ENCODE measurements around the gene NUP42. TPM values are rescaled to one million over a fixed set of nuclear protein-coding genes. Genes with fewer than 3 reads are reported as not detected.

Gene NUP42
- total RNA-seq, 1 experiment from 2014 or later, result 66.8 TPM

DNA sequence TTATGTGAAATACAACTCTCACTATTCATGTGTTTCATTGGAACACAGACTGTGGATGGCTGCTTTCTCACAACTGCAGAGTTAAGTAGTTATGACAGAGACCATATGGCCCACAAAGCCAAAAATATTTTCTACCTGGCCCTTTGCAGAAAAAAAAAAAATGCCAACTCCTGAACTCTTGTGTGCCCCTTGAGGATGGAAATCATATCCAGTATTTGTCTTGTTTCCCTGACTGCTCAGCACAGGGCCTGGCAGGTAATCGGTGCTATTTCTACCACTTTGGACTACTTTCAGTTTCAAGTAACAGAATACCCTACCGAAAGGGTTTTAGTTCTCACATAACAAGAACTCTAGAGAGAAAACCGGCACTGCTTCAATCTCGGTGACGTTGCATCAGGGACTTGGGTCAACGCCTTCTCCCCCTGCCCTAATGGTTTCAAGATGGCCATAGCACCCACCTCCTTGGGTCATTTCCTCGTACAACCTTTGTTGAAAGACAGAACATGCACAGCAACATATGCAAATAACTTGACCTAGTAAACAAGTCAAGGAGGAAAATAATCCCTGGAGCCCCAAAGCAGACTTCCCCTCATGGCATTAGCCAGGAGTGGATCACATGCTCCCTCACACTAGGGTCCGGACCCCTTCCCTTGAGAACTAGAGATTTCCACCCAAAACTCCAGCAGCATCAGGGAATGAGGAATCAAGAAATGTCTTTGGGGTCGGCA, 52.9 kb downstream of the NUP42 start:
- no peak for DNase-seq (ENCODE audit: low spot score)

DNA sequence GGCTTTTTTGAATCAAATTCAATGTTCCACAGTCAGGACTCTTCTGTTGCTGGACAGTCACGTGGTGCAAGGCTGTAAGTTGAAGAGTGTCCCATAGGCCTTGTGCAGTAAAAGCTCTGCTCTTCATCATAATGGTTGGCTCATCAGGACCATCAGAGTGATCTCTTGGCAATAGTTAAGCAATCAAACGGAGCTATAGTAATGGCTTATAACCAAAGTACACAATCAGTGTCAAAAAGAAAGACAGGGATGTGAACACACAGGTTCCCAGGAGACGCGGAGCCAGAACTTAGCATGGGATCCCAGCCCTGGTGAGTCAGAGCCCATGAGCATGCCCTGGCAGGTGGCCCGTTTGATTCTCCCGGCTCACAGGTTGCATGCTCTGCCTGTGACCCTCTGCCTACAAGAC, 54.0 kb downstream of the NUP42 start:
- peak; percentile 74 for DNase-seq (ENCODE audit: low spot score)

DNA sequence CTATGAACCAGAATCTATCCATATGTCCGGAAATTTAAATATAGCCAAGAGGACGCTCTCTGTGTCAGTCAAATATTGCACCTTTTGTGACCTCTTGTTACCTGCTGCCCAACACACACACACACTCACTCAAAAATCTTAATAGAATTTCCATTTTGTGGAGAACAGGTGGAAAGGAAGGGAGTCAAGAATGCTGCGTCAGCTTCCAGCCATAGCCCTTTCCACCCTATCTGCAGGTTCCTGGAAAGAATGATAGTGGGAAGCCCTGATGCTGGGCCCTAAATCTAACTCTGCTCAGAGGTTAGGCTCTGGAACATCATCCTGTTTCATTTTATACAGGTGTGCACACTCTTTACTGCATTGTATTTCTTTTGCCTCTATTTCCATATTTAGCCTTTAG, 55.2 kb downstream of the NUP42 start:
- DNase-seq (ENCODE audit: low spot score), result no peak

DNA sequence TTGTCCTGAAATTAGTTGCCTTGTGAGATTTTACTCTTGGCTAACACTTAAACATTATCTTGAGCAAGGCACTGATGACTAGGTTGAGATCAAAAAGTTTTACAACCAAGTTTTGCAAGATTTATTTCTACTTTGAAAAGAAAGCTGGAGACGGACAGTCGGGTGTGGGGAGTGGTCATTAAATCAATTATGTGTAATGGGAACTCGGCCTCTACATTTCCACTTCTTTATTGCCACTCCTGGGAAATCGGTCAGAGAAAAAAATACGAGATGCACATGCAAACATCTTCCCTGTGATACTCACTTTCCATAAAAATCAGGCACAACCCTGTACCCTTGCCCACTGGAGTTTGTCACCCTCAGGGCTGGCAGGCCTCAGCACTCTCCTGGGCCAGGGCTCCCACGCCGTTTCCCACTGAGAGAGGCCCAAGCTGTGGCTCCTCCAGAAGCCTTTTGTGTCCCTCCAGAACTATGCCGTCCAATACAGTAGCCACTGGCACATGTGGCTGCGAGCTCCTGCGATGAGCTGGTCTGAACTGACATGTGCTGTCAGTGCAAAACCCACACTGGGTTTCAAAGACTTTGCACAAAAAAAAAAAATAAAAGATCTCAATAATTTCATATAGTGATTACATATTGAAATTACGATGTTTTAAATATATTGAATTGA, 57.3 kb downstream of the NUP42 start:
- no peak for DNase-seq (ENCODE audit: low spot score)

DNA sequence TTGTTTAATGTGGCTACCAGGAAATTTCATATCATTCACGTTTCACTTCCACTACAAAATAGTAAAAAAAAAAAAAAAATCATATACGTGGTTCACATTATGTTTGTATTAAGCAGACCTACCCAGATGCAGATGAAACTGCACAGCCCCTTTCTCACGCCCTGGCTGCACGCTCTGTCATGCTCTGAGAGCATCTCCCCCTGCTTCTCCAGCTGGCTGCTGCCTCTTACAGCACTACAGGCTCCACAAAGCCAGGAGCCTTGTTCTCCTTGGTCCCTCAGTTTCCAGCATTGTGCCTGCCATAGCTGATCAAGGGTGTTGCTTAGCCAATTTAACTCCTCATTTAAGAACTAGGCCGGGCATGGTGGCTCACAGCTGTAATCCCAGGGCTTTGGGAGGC, 57.9 kb downstream of the NUP42 start:
- no peak for DNase-seq (ENCODE audit: low spot score)

DNA sequence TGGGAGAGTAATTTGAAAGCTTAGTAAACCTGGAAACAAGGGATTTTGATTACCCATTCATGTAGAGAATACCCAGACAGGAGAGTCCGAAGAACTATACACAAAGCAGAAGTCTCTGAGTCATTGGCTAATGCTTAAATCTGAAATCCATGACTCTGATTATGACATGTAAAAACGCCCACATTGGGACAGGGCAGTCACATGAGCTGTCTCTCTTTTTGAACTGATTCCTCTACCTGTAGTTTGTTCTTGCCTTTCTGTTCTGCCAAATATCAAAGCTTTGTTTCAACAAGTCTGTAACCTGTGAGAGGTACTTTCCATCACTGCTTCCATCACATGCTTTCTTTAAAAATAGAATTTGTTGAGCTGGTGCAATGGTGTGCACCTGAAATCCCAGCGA, 60.5 kb downstream of the NUP42 start:
- DNase-seq (ENCODE audit: low spot score), result no peak

DNA sequence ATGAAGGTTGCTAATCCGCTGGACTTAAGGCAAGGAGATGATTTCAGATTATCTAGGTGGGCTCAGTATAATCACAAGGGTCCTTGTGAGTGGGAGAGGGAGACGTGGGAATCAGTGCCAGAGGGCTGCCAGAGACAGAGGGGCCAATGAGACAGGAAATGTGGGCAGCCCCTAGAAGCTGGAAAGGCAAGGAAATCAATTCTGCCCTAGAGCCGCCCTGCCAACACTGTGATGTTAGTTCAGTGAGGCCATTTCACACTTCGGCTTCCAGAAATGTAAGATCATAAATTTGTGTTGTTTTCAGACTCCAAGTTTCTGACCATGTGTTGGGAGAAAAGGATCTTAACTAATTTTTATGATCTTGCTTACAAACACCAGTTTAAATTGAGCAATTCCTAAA, 61.1 kb downstream of the NUP42 start:
- DNase-seq (ENCODE audit: low spot score), result no peak

DNA sequence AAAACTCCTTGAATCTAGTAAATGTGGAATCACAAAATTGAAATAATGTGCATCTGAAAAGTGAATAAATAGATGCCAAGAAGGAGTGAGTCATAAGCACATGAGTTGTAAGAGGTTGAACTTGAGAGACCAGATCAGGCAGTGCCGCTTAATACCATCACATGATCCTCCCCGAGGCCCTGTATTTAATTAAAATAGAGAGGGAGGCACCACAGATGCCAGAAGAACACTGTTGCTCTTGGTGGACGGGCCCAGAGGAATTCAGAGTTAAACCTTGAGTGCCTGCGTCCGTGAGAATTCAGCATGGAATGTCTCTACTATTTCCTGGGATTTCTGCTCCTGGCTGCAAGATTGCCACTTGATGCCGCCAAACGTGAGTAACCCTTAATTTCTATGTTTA, 64.7 kb downstream of the NUP42 start, which contains the start of gene GPNMB:
GPNMB (plus strand) TSS at position 221 of the 400 bp plus-strand sequence; CDS start at position 304, 83 bp downstream.
- no peak for DNase-seq (ENCODE audit: low spot score)

DNA sequence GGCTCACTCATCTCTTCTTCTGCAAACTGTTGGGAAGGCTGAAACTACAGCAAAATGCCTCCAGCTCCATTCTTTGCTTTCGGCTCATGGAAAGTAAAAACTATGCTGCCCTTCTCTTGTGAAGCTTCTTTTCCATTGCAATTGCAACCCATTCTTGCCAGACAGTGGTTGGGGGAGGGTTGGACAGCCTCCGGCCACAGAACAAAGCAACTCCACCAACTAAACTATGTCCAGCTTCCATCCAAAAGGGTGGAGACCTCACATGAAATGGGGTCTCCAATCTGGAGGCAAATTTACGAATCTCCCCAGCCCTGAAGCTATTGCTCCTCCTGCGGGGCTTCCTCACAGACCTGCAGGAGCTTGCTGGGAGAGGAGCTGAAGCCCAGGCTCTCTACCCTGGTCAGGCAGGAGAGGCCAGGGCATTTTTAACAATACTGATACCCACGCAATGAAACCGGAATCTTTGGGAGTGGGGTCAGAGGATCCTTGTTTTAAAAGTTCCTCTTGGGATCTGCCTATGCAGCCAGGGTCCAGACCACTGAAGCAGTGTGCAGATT, 65.3 kb downstream of the NUP42 start:
- DNase-seq (ENCODE audit: low spot score), result no peak

DNA sequence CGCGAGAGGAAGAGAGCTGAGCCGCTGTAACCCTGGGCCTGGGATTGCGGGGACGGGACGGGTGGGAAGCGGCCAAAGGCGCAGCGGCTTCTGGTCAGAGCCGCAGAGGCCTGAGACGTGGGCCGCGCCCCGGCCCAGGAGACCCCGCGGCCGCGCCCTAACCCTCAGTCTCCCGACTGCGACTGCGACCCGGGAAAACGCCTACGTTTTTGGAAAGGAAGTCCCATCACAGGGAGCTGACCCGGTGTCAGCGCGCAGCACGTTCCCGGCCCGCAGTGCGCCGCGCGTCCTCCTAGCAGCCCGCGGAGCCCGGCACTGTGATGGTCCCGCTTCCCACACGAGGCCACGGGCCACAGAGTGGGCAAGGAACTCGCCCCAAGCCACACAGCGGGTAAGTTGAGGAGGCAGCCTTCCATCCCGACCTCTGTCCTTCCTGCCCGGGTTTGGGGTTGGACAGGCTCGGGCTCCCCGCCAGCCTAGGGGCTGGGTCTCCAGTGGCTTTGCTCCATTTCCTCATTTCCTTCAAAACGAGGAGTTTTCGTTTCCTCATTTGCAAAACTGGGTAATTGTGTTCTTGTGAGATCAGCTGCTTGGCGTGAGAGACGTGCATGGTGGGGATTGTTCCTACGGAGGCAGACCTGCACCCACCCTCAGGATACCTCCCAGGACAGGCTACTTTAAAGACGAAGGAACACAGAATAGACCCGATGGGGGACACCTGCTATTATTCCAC, 65.9 kb downstream of the NUP42 start:
- no peak for DNase-seq (ENCODE audit: low spot score)

DNA sequence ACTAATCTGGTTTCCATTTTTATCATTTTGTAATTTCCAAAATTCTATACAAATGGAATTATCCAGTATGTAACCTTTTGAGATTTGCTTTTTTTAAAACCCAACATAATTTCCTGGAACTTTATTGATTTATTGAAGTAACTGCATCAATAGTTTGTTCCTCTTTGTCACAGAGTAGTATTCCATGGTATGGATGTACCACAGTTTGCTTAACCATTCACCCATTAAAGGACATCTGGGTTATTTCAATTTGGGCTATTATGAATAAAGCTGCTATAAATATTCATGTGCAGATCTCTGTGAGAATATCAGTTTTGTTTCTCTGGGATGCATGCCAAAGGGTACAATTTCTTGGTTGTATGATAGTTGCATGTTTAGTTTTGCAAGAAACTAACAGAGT, 67.6 kb downstream of the NUP42 start:
- no peak for DNase-seq (ENCODE audit: low spot score)

Other genes starting within 250 kb of the NUP42 start
- gene HYCC1, start 167.9 kb upstream of the NUP42 start, total RNA-seq (2014; rRNA removed; shearing (Covaris generic)), result 0.64 and 1.2 TPM in 2 replicates
- gene KLHL7, start 76.3 kb upstream of the NUP42 start, total RNA-seq (2014; rRNA removed; shearing (Covaris generic)), result 13.0 and 29.9 TPM in 2 replicates
- 0.18 and 0.74 TPM in 2 replicates for gene GPNMB, start 64.7 kb downstream of the NUP42 start, total RNA-seq (2014; rRNA removed; shearing (Covaris generic))
- 236 TPM in 2 replicates for gene MALSU1, start 117.3 kb downstream of the NUP42 start, total RNA-seq (2014; rRNA removed; shearing (Covaris generic))